GM18508 (cell line): Measurements from ENCODE around the gene AFF3.

Experiments used
- ATAC-seq: cut with Tn5 transposase; IDR thresholded peaks from one replicate; pipeline ENCODE4 v1.9.1; 2021; ENCODE audit warnings: moderate number of reproducible peaks; ENCODE audit not compliant: insufficient read depth, unreplicated experiment

AFF3 gene

DNA sequence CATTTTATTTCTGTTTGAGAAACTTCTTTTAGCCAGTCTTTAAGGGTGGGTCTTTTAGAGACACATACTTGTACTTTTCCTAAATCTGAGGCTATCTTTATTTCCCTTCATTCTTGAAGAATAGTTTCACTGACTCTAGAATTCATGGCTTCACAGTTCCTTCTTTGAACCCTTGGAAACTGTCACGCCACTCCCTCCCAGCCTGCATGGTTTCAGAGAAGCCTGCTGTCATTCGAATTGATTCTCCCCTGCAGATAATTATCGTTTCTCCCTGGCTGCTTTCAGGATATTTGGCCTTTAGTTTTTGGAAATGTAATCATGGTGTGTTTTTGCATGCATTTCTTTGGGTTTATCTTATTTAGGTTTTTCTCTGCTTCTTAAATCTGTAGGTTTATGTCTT lies 580.6 kb downstream of the AFF3 start:
- ATAC-seq, result no peak

DNA sequence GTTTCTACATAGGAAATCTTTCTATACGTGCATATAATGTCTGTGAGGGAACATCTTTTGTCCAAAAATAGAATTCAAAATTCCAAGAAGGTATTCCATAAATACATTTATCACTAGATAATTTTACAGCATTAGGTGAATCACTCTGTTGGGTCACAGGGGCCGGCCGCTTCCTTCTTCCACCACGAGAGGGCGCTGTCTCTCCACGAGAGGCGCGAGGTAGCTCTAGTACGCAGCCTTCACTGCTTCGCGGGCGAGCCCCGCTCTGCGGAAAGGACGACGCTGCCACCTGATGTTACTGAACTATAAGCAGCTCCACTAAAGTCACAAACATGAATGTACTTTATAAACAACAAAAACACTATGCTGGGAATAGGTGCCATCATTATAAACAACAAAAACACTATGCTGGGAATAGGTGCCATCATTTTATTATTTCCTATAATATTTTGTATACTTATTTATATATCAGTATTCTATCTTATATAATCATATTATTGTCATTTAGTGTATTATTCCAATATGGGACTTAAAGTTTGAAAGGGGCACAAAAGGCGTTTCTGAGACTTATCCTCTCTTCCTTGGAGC lies 583.2 kb downstream of the AFF3 start:
- ATAC-seq, result no peak

DNA sequence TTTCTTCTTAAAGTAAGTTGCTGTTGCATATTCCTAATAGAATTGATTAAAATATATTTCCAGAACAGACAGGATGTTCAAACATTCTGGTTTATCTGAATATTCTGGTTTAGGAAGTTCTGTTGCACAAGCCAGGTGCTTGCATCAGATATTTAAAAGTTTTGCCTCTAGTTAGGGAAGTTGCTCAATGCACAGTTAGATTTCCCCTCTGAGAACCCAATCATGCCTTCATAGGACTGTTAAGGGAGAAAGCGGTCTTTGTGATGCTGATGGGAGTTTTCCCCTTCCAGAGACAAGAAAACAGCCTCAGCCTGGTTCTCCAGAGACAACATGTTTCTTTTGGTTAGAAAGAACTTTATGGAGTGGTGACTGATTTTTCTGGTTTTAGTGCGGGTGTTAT lies 587.0 kb downstream of the AFF3 start:
- no peak for ATAC-seq

DNA sequence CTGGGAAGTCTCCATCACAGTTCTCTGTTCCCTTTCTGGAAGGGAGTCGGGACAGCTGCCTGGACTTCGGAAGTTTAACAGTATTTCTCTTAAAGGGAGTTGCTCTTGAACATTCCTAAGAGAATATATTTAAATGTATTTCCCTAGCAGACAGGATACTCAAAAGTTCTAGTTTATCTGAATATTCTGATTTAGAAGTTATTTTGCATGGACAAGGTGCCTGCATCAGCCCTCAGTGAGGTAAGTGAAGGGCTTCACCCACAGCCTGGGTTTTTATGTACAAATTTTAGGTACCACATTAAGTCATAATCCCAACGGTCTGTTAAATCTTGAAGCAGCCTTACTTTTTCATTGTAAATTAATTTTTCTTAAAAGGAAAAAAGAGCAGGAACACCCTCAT lies 587.5 kb downstream of the AFF3 start:
- ATAC-seq, result no peak

DNA sequence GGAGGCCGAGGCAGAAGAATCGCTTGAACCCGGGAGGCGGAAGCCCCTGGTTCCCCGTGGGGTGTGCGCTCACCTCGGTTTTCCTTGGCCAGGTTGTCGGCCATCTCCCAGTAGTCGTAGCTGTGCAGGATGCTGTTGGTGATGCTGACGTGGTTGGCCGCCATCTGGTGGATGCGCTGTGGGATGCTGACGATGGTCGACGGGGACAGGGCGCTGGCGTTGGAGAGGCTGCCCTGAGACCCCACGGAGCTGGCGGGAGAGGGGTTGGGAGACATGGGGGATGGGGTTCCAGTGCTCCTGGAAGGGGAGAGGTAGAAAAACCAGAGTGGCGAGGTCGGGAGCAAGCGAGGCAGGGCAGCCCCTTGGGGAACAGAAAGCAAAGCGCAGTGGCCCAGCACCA lies 588.2 kb downstream of the AFF3 start:
- ATAC-seq, result no peak

DNA sequence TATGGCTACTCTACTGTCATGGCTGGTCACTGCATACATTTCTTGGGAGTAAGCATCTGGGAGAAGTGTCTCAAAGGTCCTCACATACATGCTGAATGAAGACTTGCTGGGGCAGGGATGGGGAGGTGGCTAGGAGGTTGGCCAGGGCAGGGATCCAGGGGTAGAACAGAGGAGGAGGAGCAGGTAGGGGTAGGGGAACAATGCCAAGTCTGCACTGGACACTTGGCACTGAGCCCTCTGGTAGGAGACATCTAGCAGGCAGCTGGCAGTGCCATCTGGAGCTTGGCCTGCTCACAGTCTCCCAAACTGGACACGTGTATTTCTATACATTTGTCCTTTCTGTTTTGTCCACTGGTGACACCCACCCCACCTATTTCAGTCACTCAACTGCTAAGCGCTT lies 589.9 kb downstream of the AFF3 start:
- no peak for ATAC-seq

DNA sequence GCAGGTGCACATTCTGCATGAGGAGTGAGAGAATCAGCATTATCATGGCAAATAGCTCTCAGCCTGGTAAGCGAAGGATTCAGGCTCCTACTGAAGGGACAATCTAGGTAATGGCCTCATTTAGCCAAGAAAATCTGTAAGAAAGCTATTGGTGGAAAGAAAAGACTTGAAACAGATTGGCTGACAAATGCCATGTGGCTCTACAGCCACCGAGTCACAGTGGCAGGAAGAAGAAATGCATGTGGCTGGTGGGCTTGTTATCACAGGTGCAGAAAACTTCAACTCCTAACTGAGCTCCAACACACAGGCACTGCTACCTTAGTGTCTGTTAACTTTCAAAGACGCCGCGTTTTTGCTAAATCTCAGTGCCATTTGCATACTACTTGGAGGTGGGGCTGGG lies 592.0 kb downstream of the AFF3 start:
- no peak for ATAC-seq

DNA sequence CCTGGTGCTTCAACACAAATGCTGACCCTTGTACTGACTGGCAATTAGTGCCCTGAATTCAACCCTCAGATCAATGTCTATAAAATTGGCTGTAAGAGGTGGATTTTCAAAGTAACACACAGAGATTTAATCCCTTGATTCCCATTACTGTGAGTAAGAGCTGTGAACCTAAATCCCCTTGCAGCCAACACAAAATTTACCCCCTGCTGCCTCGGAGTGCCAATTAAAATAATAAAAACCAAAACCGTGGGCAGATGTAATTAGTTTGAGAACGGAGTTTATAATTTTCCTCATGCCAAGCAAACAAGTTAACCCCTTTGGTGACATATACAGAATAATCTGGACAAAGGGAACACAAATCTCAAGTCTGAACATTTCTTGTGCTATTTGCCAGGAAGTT lies 596.8 kb downstream of the AFF3 start:
- no peak for ATAC-seq

DNA sequence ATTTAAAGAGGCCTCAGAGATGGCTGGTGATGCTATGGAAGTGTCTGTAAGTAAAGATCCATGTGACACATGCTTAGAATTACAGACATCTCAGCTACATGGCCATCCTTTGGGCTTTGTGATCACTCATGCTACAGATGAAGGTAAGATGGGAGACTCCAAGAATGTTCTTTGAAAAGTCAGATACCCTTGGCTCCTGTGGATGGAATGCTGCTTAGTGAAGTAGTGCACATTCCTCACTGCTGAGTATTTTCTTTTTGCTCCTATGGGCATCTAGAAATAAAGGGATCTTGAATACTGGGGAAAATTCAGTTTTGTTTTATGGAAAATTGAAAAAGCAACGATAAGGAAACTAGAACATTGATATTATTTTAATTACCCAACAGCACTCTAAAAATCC lies 597.3 kb downstream of the AFF3 start:
- no peak for ATAC-seq

DNA sequence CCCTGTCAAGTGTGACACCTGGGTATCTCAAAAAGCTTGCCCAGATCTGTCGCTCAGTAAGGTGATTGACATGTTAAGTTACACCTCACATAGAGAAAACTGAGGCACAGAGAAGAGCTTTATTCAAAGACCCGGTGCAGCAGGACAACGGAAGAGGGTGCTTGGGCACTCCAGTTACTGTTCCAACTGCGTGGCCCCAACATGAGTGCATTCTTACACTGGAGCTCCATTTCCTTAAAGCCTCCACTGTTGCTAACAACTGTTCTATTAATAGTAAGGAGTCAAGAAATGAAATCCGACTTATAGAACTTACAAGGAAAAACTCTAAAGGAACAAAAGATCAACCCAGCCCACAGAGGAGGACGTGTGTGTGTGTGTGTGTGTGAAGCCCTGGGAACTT lies 597.8 kb downstream of the AFF3 start:
- ATAC-seq, result no peak

DNA sequence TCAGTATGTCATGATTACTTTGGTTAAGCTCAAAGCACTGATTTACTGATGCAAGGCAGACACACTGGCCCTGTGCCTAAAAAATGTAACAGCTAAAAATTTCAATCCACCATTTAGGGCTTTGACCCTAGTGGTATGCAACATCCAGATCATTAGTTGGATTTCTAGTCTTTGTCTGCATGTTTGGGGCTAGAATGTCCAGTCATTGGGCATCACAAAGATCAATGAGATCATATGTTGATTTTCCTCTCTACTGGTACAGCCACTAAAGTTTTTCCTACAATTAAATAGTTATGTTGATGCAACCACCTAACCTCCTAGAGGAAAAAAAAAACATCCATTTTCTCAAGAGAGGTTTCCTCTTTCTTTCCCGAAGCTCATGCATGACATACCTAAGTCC lies 599.1 kb downstream of the AFF3 start:
- ATAC-seq, result no peak

DNA sequence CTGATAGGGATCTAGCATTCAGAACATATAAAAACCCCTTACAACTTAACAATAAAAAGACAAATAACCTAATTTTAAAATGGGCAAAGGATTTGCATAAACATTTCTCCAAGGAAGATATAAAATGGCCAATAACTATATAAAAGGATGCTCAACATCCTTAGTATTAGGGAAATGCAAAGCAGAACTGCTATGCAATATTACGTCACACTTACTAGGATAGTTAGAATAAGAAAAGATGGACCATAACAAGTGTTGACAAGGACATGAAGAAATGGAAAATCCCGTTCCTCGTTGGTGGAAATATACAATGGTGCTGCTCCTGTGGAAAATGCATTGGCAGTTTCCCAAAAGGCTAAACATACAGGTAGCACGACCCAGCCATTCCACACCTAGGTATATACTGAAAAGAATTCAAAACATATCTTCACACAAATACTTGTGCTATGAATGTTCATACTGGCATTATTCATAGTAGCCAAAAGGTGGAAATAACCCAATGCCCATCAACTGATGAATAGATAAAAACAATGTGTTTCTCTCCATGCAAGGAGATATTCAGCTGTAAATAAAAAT lies 604.4 kb downstream of the AFF3 start:
- ATAC-seq, result no peak

DNA sequence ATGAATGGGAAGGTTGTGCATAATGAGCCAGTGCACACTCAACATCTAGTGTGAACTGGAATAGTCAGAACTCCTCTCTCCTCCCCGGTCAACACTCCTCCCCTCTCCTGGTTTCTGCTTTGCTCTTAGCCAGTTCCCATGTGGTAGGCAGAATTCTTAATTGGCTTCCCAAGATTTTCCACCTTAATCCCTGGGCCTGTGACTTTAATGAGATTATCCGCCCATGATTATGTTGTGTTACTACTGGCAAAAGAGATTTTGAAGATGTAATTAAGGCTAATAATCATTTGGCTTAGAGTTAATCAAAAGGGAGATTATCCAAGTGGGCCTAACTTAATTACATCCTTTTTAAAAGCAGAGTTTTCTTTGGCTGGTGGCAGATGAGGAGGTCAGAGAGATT lies 618.3 kb downstream of the AFF3 start:
- ATAC-seq, result no peak

DNA sequence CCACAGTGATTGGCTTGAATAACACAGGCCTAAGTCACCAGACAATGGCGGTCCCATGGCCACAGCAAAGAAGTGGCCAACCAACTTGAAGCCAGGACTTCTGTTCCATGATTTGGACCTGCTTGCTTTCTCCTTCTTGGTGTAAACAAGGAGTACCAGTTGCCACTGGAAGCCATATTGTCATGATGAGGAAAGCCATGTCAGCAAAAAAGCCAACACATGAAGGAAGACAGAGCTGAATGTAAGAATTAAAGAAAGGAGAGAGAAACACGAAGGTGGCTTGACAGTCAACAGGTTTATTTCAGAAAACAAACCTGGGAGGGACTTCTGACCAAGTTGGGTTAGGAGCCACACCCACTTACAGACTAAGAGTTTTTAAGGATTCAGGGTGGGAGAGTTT lies 620.2 kb downstream of the AFF3 start:
- no peak for ATAC-seq

DNA sequence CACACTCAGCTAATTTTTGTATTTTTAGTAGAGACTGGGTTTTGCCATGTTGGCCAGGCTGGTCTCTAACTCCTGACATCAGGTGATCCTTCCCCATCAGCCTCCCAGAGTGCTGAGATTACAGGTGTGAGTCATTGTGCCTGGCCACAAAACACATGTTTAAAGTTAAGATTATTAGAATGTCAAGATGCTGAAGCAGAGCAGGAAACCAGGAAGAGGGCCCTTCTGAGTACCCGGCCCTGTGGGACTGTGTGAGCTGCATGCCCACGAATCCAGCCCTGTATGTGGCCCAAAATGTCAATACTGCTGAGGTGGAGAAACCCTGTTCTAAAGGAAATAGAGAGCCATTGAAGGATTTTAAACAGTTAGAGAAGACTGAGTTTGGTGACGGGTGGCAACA lies 621.6 kb downstream of the AFF3 start:
- ATAC-seq, result no peak

DNA sequence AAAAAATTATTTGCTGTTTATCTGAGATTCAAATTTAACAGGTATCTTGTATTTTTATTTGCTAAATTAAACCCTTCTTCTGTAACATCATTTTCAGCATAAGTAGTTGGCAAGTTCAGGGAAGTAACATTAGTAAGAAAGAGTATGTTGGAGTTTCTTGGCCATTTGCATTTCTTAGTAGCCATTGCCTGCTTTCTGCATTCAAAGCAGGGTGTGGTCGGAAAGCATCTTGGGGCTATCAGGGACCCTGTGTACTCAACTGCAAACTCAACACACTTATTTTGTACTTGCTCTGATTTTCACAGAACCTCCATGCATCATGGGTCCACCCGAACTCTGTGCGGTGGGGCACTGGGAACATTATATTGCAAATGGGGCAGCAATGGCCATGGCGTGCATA lies 622.2 kb downstream of the AFF3 start:
- no peak for ATAC-seq

DNA sequence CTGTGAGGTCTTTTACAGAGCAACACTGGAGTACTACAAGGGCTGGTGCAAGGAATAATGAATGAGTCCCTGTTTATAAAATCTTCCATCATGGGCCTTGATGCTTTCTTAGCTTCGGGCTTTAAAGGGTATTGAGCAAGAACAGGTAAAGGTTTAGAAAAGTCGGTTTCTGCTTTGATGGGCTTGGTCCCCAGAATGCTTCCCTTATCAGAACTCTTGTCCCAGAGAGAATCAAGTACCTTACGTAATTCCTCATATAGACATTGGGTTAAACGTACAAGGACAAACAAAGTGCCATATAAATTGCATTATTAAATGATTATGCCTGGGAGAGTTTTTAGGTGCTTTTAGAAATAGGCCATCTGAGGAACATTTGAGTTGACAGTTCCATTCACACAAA lies 628.0 kb downstream of the AFF3 start:
- ATAC-seq, result no peak

DNA sequence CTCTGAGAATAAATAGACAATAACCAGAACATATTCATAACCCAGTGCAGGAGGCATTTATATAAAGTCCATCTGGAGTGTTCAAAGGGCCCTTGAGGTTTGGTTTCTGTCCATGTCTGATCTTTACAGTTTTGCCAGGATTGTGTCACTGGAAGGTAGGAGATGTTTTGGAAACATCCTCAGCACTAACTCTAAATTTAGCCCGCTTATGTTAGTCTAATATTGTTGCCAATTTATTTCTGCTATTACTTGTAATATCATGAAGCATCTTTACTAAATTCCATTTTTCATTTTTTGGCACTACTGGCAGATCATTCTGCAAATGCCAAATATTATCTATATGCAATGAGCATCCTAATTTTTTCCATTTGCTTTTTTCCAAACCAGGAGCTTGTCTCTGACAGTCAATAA lies 630.2 kb downstream of the AFF3 start:
- no peak for ATAC-seq

DNA sequence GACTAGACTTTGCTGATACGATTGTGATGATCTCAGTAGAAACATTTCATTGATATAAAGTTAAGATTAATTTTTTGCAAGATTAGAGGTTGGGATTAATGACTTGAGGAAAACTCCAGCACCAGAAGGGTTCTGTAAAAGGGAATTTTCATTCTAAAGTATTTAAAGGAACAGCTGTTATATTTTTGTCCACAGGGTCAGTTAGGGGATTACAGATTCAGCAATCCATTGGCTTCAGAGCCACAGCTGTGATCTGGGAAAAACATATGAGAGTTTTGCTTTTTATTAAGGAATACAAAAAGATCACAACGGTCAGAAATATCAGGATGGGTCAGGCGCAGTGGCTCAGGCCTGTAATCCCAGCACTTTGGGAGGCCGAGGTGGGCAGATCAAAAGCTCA lies 633.0 kb downstream of the AFF3 start:
- no peak for ATAC-seq

DNA sequence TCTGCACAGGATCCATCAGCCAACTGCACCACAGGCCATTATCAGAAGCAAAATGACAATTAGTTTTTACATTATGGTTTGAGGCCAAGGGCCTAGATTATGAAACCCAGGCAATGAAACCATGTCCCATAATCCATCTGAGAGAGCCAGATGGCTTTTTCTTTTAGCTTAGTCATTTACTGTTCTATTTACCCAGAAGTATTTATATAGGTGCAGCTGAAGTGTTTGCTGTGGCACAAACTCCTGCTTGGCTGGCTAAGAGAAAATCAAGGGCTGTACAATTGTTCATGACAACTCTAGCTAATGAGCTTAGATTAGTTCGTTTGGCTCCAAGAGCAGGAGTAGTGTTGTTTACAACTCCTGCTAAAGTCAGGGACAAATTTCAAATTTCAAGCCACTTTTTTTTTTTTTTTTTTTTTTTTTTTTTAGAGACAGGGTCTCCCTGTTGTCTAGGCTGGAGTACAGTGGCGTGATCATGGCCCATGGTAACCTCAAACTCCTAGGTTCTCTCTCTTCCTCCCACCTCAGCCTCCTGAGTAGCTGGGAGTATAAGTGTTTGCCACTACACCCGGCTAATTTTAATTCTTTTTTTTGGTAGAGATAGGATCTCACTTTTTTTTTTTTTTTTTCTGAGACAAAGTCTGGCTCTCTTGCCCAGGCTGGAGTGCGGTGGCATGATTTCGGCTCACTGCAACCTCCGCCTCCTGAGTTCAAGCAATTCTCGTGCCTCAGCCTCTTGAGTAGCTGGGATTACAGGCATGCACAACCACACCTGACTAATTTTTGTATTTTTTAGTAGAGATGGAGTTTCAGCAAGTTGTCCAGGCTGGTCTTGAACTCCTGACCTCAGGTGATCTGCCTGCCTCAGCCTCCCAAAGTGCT lies 634.2 kb downstream of the AFF3 start:
- no peak for ATAC-seq

DNA sequence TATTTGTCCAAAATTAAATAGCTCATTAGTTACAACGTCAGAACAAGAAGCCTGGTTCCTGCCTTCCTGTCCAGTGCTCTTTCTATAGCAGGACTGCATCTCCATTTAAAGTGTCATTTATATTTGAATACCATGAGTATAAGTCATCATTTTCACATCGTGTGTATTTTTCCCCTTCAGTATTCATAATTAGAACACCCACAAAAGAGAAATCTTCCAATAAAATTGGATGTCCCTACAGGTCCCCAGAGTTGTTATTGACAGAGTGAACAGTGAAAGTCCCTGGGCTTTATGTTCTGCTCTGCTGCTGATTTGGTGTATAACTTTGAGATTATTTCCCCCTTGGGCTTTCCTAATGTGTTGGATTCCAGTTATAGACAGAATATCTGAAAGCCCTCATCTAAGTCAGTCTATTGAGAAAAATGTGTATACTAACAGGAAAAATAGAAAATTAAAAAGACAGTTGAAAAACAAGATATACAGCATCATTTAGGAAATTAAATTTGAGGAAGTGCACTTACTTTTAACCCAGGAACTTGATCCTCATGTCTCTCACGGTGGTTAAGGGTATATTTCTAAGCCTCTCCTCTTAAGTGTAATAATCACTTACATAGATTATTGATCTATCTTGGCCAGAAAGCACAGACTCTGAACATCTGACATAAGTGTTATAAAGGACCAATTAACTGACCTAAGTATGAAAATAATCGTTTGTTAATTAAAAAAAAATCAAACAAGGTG lies 637.4 kb downstream of the AFF3 start:
- ATAC-seq, result no peak
